K562 (cell line): Measurements from ENCODE around the gene RGS6. TPM values are rescaled to one million over a fixed set of nuclear protein-coding genes. Genes with fewer than 3 reads are reported as not detected.

Experiments
- ATAC-seq: fragments of 200-7000 bp; cut with Tn5 transposase; 3 replicates; pipeline ENCODE4 v1.9.1; 2020; ENCODE audit warnings: moderate library complexity
- BruUV-seq: library from RNA; stranded (reverse); fragments of 400-500 nt; replicated peaks from 2 replicates; lab custom pipeline; 2021; lab: Mats Ljungman, UMichigan
- CTCF ChIA-PET: fragments of 300-600 bp; formaldehyde crosslinking; extraction: SDS; loops from one replicate; lab custom pipeline; 2021; ENCODE audit warnings: low intra/inter-chr PET ratio; lab: Yijun Ruan, JAX
- POLR2A ChIA-PET: fragments of 300-600, 350-650 bp; sonication (Branson Sonifier 250); formaldehyde crosslinking; extraction: SDS; loops from one replicate; lab custom pipeline; 2021; ENCODE audit warnings: antibody characterized with exemption, inconsistent platforms; lab: Yijun Ruan, JAX
- DNase-seq, 4 experiments: peaks; one replicate each; pipeline versions ENCODE4 v3.0.0 to v3.0.0-alpha.2; 2011 to 2018; ENCODE audit warnings: low spot score in 3 of 4, mixed read lengths in 3 of 4; ENCODE audit errors: extremely low read depth in 1 of 4
- FAIRE-seq: peaks from 2 replicates; lab custom pipeline; 2011; peaks lifted over from hg19 to GRCh38; lab: Jason Lieb, UNC
- H2AFZ ChIP-seq: 2 replicates; pipeline ENCODE4 v1.6.0; 2011; ENCODE audit warnings: low read depth, low read length, control low read depth, inconsistent platforms
- H3K27ac ChIP-seq: fragments of 200-600 bp; 3 replicates; pipeline ENCODE4 v1.8.0; 2011; ENCODE audit warnings: low read depth, mild to moderate bottlenecking, control low read depth, inconsistent platforms, low read length, moderate library complexity, mixed read lengths; ENCODE audit errors: extremely low read depth
- H3K27me3 ChIP-seq, 2 experiments: fragments of 300-600 bp in 1 of 2; 2 replicates in 1 of 2; 3 replicates in 1 of 2; pipeline versions ENCODE4 v1.6.0 to v1.8.0; 2011; ENCODE audit warnings: inconsistent platforms in 2 of 2, low read length in 2 of 2, mild to moderate bottlenecking in 1 of 2, mixed read lengths in 1 of 2, moderate library complexity in 1 of 2; ENCODE audit not compliant: control insufficient read depth in 2 of 2, insufficient read depth in 2 of 2
- H3K36me3 ChIP-seq: fragments of 300-600 bp; 3 replicates; pipeline ENCODE4 v1.8.0; 2011; ENCODE audit warnings: mild to moderate bottlenecking, low read length, inconsistent platforms; ENCODE audit not compliant: control insufficient read depth, insufficient read depth
- H3K4me1 ChIP-seq, 2 experiments: fragments of 200-600 bp in 1 of 2; replicated peaks in 1 of 2; 2 replicates in 1 of 2; 3 replicates in 1 of 2; pipeline versions ENCODE4 v1.5.1 to v1.8.0; 2011; ENCODE audit warnings: inconsistent platforms in 2 of 2, low read length in 2 of 2, mild to moderate bottlenecking in 1 of 2, mixed read lengths in 1 of 2, moderate library complexity in 1 of 2; ENCODE audit not compliant: control insufficient read depth in 2 of 2, insufficient read depth in 2 of 2
- H3K4me2 ChIP-seq: 2 replicates; pipeline ENCODE4 v1.6.1; 2011; ENCODE audit warnings: low read length, control low read depth, inconsistent platforms, mixed read lengths; ENCODE audit not compliant: insufficient read depth
- H3K4me3 ChIP-seq: fragments of 200-600 bp; sonication (generic), shearing (Covaris generic); 2 replicates; pipeline ENCODE4 v1.5.1; 2016; ENCODE audit warnings: control low read depth, inconsistent platforms
- H3K79me2 ChIP-seq: fragments of 200-600 bp; 3 replicates; pipeline ENCODE4 v1.8.0; 2011; ENCODE audit warnings: low read length, inconsistent platforms; ENCODE audit not compliant: control insufficient read depth, insufficient read depth
- H3K9ac ChIP-seq, 2 experiments: 2 replicates each; pipeline versions ENCODE4 v1.6.0 to v1.6.1; 2011; ENCODE audit warnings: low read depth in 2 of 2, low read length in 2 of 2, control low read depth in 1 of 2, inconsistent platforms in 1 of 2, mild to moderate bottlenecking in 1 of 2, mixed read lengths in 1 of 2; ENCODE audit not compliant: insufficient read depth in 1 of 2
- H3K9me1 ChIP-seq: one replicate; pipeline ENCODE4 v1.6.0; 2011; ENCODE audit warnings: inconsistent platforms, mild to moderate bottlenecking, low read length, moderate library complexity; ENCODE audit not compliant: control insufficient read depth, insufficient read depth
- H3K9me3 ChIP-seq: replicated peaks from 2 replicates; pipeline ENCODE4 v1.5.1; 2011; ENCODE audit warnings: low read depth, low read length, inconsistent platforms; ENCODE audit not compliant: control insufficient read depth, insufficient read depth
- H4K20me1 ChIP-seq: replicated peaks from 2 replicates; pipeline ENCODE4 v1.6.1; 2011; ENCODE audit warnings: low read length, inconsistent platforms, mixed read lengths; ENCODE audit not compliant: control insufficient read depth, insufficient read depth
- MBD2 ChIP-seq: sonication (generic); IDR thresholded peaks from 2 replicates; pipeline ENCODE4 v1.6.1; 2016; ENCODE audit warnings: low read depth, borderline replicate concordance
- NCOA2 ChIP-seq, 2 experiments: fragments of 450-650 bp; IDR thresholded peaks; 2 replicates each; pipeline ENCODE4 v1.6.1; 2018; ENCODE audit warnings: mild to moderate bottlenecking in 2 of 2, moderate library complexity in 1 of 2; ENCODE audit not compliant: partially characterized antibody in 2 of 2
- RAD51 ChIP-seq: fragments of 450-650 bp; IDR thresholded peaks from 2 replicates; pipeline ENCODE4 v1.7.1; 2016; ENCODE audit warnings: low read depth, mild to moderate bottlenecking, borderline replicate concordance
- SIN3A ChIP-seq, 2 experiments: fragments of 150-350 bp in 1 of 2; IDR thresholded peaks; 2 replicates each; pipeline ENCODE4 v1.6.1; 2011 to 2016; ENCODE audit warnings: borderline replicate concordance in 2 of 2, low read depth in 2 of 2, low read length in 2 of 2, mild to moderate bottlenecking in 2 of 2, moderate library complexity in 2 of 2; ENCODE audit not compliant: control insufficient read depth in 1 of 2
- VEZF1 ChIP-seq: fragments of 200-800 bp; sonication (Bioruptor generic); IDR thresholded peaks from 2 replicates; pipeline ENCODE4 v1.6.1; 2017; ENCODE audit warnings: missing genetic modification characterization, missing compliant biosample characterization
- ZNF561 ChIP-seq: fragments of 450-650 bp; formaldehyde crosslinking; conservative IDR thresholded peaks from 2 replicates; pipeline ENCODE4 v1.4.0; 2020; ENCODE audit warnings: mild to moderate bottlenecking, moderate library complexity
- WGBS: fragments of 100-300 bp; shearing (Covaris generic); methylation state at CpG from one replicate; pipeline ENCODE4 v1.1.6; 2016; ENCODE audit warnings: low coverage, mixed read lengths; ENCODE audit not compliant: insufficient coverage; ENCODE audit errors: missing lambda C conversion rate; 5-methylcytosine and 5-hydroxymethylcytosine counted together
- in situ Hi-C: fragments of 300-500 bp; cut with MboI; formaldehyde crosslinking; loops from 4 replicates; pipeline ENCODE4 v1.15.0; 2018; ENCODE audit warnings: inconsistent platforms, mixed read lengths
- intact Hi-C: fragments of 100-400 bp; cut with micrococcal nuclease; formaldehyde crosslinking; loops from 2 replicates; pipeline ENCODE4 v1.14.2; 2022
- polyA plus RNA-seq, 8 experiments: library from polyadenylated mRNA; depleted of rRNA in 4 of 8; stranded (reverse) in 5 of 8; unstranded in 3 of 8; fragments of >200 nt; fragmentation: Nextera tagmentation in 2 of 8; fragmentation: Illumina TruSeq in 1 of 8; extraction: Ambion mirVana in 2 of 8; extraction: Trizol in 1 of 8; gene quantifications; 2 replicates each; pipeline versions ENCODE4 v1.2.1 to v1.2.3, GENCODE V29; 2011 to 2014; ENCODE audit warnings: inconsistent platforms in 1 of 8, missing spikeins in 1 of 8
- total RNA-seq, 7 experiments: library from RNA; depleted of rRNA in 6 of 7; stranded (reverse); fragments of >200 nt in 6 of 7; fragmentation: Illumina TruSeq in 2 of 7; extraction: Trizol in 2 of 7; gene quantifications; 2 replicates each; pipeline versions ENCODE4 v1.2.1 to v1.2.3, GENCODE V29; 2011 to 2021; ENCODE audit warnings: low replicate concordance in 1 of 7
- TF ChIP-seq, protein P1 (sequence below): fragments of 450-650 bp; IDR thresholded peaks from 2 replicates; pipeline ENCODE4 v1.6.1; 2014; ENCODE audit warnings: low read depth, mild to moderate bottlenecking, moderate library complexity, borderline replicate concordance

Gene RGS6
- total and polyA plus RNA-seq, 9 of the 15 experiments (the other 6 are each of a cell fraction or from before 2014, with no cell fraction given), result not detected

DNA sequence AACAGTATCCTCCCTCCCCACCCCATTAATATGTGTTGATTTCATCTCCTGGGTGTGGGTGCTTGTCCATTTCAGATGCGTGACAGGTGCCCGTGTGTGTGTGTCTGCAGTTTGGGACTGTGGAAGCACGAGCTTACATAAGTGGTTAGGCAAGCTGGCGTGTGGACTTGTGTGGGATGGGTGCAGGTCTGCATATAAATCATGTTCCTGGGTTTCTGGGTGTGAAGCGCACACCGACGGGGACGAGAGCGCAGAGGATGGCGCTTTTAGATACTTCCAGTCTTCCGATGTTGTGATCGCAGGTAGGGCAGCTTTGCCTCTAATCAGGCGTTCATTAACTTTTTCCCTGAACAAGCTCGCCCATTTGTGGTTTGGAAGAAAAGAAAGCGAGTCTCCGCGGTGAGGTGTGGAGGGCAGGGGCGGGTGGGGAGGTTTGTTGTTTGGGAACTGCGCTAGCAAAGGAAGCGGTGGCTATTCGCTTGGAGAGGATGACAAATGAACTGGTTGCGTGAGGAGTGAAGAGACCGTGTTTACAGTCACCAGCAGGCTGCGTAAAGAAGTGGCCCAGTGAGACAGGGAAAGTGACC lies 865 bp downstream of the RGS6 start:
- Histone ChIP-seq H3K4me3 (no peak overlapping the region), H4K20me1 (no peaks in the 10 kb centered on the region), H3K27ac (no peak overlapping the region), H3K4me1 (no peaks in the 10 kb centered on the region), H3K79me2 (no peaks in the 10 kb centered on the region), H3K4me2 (no peak overlapping the region), H3K27me3 (no peaks in the 10 kb centered on the region), H3K9me1 (no peaks in the 10 kb centered on the region), H3K36me3 (no peaks in the 10 kb centered on the region), H3K9me3 (no peaks in the 10 kb centered on the region; the same call in 1 of the 2 replicates), H2AFZ (no peak overlapping the region), H3K9ac (no peak overlapping the region)
- intact Hi-C loops, result no loop called here
- no peak for TF ChIP-seq SIN3A (IDR thresholded peaks at IDR 0.05; ENCODE audit: borderline replicate concordance in 2 of 2, control insufficient read depth in 1 of 2, low read depth in 2 of 2, low read length in 2 of 2)
- TF ChIP-seq, protein P1, sequence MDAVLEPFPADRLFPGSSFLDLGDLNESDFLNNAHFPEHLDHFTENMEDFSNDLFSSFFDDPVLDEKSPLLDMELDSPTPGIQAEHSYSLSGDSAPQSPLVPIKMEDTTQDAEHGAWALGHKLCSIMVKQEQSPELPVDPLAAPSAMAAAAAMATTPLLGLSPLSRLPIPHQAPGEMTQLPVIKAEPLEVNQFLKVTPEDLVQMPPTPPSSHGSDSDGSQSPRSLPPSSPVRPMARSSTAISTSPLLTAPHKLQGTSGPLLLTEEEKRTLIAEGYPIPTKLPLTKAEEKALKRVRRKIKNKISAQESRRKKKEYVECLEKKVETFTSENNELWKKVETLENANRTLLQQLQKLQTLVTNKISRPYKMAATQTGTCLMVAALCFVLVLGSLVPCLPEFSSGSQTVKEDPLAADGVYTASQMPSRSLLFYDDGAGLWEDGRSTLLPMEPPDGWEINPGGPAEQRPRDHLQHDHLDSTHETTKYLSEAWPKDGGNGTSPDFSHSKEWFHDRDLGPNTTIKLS, result no peak
- TF ChIP-seq VEZF1 (CRISPR knock-in tag), result no peak
- no peak for TF ChIP-seq NCOA2 (IDR thresholded peaks at IDR 0.05; ENCODE audit: partially characterized antibody in 2 of 2)
- TF ChIP-seq MBD2, result no peak
- TF ChIP-seq RAD51, result no peak
- TF ChIP-seq ZNF561 (CRISPR knock-in tag), result no peak
- no peak for FAIRE-seq
- in situ Hi-C loops, result no loop called here
- POLR2A ChIA-PET, result no interaction called here
- DNase-seq, result no peak
- BruUV-seq, result no TSS peak
- 3% methylated on average over 21 of the region's 24 CpGs for WGBS
- ATAC-seq, result no peak
- CTCF ChIA-PET, result no interaction called here
